Measurements from ENCODE around the gene HBG1.

Gene HBG1

DNA sequence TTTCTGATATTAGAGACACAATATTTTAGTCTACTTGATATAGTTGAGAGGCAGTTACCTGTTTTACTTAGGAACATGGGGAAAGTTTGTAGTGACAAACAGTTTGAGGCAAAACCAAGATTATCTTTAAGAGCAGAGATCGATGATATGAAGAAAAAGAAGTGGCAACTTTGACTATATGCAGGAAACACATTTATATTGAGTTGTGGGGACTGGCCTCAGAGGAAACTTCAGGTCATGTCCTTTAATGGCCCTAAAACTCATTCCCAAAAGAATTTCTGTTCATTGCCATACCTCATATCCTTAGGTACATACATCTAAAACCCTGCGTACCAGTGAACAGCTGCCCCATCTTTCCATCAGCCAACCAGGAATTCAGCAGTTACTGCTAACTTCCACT, 4.5 kb downstream of the HBG1 start:
- no peak for DNase-seq

DNA sequence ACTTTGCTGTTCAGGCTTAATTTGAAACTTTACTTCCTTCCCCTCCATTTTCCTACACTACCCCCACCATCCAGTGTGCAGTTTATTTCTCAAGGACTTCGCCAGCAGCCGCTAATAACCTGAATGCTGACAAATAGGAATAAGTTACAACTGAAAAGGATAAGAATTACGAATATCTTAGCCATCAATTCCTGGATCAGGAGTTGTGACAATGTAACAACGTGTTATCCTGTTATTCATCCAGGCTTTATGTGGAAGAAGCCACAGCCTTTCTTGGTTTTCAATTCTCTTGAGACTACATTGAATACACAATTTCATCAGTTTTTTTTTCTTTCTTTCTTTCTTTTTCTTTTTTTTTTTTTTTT, 5.9 kb downstream of the HBG1 start:
- no peak for DNase-seq

DNA sequence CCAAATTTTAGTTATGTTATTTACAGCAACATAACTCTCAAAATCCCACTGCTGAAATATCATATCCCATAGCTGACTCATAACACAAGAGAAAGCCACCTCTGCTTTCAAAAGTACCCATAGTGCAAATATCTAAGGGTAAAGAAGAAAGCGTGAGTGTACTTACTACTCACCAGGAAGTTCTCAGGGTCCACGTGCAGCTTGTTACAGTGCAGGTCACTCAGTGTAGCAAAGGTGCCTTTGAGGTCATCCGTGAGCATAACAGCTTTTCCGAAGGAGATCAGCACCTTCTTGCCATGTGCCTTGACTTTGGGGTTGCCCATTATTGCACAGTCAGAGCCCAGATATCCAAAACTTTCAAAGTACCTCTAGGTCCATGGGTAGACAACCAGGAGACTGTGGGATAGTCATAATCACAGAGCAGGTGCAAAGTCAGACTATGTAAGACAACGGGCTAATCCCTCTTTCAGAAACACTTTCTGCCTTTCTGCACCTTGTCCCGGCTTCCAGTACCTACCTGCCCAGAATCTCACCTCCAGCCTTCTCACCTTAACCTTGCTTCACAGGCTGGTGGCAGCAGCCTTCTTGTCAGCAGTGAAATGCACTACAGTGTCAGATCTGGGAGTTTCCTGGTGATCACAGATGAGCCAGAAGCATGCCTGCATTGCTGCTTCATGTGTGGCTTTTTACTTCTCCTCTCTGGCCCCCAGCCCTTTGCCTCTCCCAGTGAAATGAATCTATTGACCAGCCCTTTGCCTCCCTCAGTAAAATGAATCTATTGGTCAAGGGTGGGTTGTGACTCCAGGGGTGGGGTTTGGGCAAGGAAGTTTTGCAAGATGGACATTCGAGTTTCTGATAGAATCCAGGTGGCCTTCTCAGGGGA, 6.5 kb downstream of the HBG1 start:
- no peak for DNase-seq

DNA sequence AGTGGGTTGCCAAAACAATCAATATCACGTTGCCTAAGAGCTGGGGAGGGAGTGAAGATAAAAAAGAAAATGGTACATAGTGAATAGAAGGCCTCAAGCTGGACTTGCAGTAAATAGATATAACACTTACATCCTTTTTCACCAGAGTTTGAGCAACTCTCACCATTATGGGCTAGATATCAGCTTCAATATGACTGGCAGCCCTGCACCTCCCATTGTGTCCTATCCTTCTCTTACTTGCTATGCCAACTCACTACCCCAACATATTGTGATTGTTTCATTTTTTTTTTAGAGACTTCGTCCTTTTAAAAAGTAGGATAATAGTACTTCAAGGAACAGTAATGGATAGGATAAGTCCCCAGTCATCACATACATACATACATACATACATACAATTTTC, 7.4 kb downstream of the HBG1 start:
- no peak for DNase-seq

DNA sequence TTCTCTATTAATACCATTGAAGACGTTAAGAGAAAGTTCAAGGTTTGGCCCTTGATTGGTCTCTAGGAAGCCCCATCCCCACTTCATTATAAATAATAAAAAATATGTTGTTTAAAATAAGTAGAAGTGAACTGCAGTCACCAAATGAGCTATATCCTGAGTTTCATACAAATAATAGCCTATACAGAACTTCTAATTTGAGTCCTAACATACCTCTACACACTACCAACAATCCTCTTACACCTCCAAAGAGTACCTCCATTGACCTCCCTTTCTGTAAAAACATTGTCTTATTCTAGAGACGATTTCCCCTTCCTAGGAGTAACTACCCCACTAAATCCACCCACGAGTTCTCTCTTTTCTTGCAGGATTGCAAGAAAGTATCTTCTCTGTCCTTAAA, 8.2 kb downstream of the HBG1 start:
- DNase-seq: no peak

- no peak for DNase-seq
Measured at GRCh38 chr11:5240458-5240857, 9.2 kb downstream of the HBG1 start.

DNA sequence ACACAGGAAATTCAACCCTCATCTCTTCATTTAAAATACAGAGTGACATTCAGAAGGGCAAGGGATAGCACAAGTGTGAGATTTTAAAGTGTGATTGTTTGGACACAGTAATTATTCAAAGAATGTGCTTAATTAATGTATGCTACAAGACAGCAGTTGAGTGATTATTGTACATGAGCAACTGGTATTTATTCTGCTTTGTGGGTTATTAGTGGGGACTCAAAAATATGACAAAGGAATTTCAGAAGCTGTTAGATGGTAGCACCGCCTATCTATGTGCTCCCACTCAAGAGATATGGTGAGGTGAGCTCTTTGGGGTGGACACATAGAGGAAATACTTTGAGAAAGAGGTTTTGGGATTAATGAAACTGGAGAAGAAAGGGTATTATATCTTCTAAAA, 9.6 kb downstream of the HBG1 start:
- no peak for DNase-seq

DNA sequence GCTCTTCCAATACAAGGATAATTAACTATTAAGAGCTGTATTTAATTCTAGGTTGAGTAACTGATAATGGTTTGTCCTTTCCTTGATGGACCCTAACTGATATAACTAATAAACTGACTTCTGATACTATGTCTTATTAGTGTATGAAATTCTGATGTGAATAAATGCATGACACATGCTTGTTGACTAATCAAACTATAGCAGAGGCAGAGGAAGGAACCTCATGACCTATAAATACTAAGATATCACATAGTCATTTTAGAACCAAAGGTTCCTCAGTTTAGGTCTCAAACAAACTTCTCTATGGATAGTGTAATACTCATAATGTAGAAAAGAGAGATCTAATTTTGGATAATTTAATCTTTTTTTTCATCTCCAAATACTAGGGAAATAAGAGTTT, 10.6 kb downstream of the HBG1 start:
- no peak for DNase-seq

GRCh38 chr11:5238486-5238885, 11.2 kb downstream of the HBG1 start:
- DNase-seq: no peak

- DNase-seq: no peak
Measured at GRCh38 chr11:5237420-5237819, 12.2 kb downstream of the HBG1 start.

GRCh38 chr11:5235364-5236095, 14.1 kb downstream of the HBG1 start:
- DNase-seq: no peak

DNA sequence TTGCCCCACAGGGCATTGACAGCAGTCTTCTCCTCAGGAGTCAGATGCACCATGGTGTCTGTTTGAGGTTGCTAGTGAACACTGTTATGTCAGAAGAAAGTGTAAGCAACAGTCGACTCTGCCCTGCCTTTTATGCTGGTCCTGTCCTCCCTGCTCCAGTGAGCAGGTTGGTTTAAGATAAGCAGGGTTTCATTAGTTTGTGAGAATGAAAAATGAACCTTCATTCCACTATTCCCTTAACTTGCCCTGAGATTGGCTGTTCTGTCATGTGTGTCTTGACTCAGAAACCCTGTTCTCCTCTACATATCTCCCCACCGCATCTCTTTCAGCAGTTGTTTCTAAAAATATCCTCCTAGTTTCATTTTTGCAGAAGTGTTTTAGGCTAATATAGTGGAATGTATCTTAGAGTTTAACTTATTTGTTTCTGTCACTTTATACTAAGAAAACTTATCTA, 15.2 kb downstream of the HBG1 start, which contains the start of gene HBD:
HBD (minus strand) TSS at position 103 of the 454 bp plus-strand sequence; CDS start at position 53, 50 bp downstream.
- no peak for DNase-seq

DNA sequence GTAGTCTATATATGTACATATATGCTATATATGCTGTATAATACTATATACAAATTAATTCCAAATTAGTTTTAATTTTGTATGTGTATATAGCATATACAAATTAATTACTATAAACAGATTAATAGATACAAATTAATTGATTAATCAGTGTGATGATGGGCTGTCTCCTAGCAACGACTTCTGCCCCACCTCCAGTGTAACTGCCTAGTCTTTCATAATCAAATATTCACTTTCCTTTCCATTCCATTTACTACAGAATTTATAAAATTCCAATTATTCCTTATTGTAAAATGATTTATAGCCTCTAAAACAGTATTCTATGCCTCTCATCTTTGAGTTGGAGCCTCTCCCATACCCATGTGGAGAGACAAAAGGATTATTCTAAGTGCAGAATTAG, 16.4 kb downstream of the HBG1 start:
- no peak for DNase-seq

DNA sequence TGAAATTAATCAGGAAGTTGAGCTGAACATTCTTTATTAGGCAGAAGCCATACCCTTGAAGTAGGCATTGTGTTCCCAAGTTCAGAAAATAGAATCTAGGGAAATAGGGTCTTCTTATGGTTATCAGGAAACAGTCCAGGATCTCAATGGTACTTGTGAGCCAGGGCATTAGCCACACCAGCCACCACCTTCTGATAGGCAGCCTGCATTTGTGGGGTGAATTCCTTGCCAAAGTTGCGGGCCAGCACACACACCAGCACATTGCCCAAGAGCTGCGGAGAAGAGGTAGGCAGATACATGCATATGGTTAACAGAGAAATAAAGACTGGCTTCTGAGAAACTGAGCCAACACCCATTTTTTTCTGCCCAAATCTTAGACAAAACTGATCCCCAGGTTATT, 16.8 kb downstream of the HBG1 start:
- no peak for DNase-seq

DNA sequence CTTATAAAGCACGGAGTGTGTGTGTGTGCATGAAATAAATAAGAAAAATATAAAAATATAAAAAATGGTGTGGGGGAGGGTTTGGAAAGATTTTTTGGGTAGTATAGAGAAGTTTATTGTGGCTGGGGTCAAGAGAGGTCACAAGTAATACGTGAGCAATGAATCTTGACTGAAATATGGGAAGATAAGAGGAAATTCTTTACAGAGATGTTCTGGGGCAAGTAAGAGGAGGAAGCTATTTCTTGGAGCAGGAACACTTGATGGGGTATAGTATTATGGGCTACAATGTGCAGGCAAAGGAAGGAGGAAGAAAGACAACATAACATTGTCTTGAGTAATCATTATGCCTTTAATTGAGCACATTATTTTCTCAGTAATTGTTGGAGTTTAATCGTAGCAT, 17.5 kb downstream of the HBG1 start:
- no peak for DNase-seq

GRCh38 chr11:5231111-5231510, 18.5 kb downstream of the HBG1 start:
- no peak for DNase-seq

- no peak for DNase-seq
Measured at GRCh38 chr11:5230266-5230665, 19.4 kb downstream of the HBG1 start.

DNA sequence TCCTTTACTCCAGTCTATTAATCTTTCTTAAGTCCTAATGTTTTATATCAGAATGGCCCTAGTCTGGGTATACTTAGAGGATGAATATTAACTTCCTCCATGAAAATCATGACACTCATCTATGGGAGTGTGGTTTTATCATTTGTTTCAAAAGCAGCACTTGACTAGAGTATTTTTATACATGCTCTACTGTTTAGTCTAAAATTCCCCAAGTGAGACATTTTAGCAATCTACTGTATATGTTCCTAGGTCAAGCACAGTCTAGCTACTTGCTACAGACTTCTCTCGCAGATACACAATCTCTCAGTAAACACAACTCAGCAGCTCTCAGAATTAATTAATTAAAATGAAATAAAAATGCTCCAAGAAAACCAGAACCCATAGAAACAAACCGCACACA, 19.9 kb downstream of the HBG1 start:
- no peak for DNase-seq

DNA sequence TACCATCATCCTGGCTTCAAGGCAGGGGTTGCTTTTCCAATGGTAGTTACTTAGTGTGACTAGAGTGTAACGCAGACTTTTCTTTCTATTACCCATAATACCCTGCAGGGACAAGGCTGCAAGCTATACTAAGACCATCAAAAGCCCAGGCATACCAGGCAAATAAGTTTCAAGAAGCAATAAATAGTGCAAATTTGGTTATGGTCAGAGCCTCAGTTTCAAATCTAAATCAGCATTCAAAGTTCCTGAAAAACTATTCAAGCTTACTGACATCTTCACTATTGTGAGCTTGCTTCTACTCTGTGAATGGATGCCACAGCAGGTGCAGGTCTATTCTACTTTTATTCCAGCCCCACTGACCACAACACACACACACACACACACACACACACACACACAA, 20.3 kb downstream of the HBG1 start:
- DNase-seq: no peak

DNA sequence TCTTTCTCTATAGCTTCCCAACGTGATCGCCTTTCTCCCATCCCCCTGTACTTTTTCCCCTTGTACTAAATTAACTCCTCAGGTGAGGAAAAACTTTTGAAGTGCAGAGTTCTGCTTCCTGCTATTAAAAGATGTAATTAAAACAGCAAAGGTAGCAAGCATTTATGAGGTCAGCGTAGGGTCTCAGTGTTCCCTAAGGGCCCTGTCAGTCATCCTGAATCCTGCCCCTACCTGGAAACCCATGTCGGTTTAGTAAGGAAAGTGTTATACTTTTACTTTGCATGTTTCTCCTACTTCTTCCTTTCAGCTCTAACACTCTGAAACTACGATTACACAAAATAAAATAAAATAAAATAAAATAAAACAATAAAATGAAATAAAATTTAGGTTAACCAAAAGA, 21.5 kb downstream of the HBG1 start:
- no peak for DNase-seq

DNA sequence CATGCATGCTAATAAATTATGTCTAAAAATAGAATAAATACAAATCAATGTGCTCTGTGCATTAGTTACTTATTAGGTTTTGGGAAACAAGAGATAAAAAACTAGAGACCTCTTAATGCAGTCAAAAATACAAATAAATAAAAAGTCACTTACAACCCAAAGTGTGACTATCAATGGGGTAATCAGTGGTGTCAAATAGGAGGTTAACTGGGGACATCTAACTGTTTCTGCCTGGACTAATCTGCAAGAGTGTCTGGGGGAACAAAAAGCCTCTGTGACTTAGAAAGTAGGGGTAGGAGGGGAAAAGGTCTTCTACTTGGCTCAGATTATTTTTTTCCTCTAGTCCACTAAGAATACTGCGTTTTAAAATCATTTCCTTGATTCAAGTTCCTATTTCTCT, 22.0 kb downstream of the HBG1 start:
- DNase-seq: no peak

- DNase-seq: no peak
Measured at GRCh38 chr11:5226732-5227310, 22.8 kb downstream of the HBG1 start, which contains the start of gene HBB. TSS of gene HBB (minus strand) at chr11:5227071. CDS start at chr11:5227021, 50 bp downstream.

GRCh38 chr11:5225480-5225871, 24.2 kb downstream of the HBG1 start:
- DNase-seq: no peak
